Measurements from ENCODE around the gene HCFC1.

The HCFC1 gene

DNA sequence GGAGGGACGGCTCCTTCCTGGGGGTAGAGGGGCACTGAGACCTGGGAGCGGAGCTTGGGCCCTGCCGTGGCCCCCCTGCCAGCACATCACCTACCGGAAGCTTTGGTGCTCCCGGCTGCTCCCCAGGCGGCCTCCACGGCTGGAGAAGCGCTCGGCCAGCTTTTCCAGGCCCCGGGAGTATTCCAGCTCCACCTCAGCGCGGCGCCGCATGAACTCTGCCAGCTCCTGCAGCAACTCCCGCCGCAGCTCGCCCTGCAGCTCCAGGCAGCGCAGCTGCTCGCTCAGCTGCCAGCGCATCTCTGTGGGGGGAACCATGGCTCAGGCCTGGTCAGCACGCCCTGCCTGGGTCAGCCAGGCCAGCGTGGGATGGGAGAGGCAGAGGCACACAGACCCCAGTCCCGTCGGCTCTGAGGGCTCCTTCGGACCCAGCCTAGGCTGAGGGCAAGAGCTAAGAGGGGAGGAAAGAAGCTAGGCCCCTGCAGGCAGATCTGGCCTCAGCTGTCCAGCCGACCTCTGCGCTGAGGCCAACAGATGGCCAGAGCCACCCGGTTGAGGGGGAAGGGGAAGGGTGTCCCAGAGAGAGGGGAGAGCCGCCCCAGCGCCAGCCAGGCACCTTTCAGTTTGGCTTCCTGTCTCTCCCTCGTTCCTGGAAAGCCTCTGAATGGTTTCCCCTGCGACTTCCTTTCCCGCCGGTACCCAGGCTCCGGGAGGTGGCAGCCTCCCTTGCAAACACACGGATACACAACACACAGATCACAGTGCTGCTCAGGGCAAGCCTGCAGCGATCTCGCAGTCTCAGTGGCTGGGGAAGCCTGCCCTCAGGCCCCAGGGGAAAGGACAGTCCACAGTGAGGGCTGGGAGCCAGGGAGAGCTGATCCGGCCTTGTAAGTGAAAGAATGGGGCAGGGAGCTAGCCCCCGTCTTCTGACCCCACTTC is 49.8 kb downstream of the HCFC1 start:
- DNase-seq, result no peak

DNA sequence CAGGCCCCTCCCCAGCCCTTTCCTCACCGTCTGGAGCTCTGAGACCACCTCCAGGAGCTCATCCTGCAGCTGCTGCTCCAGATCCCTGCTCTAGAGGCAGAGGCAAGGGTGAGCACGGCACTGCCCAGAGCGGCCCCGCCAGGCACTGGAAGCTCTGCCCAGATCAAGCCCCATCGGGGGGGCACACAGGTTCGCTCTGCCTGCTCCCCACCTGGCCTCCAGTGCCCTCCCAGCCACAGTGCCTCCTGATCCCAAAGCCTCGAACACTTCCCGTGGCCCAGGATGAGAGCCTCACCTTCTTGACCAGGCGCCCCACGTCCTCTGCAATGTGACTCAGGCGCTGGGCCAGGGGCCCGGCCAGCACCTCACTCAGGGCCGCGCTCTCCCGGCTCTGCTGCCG is 50.5 kb downstream of the HCFC1 start:
- no peak for DNase-seq

DNA sequence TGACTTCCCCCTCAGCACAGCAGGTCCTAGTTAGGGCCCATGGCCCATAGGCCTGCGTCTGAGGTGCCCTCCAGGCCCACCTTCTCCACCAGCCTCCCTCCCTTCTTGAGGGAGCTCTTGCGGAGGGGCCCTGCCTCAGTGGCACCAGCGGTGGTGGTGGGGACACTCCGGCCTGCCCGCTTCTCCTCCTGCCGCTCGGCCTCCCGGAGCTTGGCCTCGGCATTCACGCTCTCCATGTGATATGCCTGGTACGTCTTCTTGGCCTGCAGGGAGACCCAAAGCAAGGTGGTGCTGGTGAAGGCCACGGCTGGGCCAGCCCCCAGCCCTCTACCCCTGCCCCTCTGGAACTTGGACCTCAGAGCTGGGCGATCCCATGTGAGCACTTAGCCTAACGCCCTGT is 51.1 kb downstream of the HCFC1 start:
- no peak for DNase-seq

DNA sequence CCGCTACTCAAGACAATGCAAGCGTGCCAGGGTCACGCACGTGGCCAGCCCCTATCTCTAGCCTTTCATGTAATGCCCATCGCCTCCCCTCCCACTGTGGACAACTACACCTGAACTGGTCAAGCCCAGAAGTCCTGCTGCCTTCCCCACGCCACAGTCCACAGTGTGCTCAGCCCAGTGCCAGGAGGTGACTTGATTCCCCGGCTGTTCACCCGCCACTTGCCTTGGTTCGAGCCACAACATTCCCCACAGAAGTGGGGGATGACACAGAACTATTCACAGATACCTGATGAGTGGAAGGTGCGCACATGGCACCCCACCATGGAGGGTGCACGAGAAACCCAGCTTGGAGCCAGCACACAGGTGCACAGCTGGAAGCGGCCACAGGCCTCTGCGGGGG is 52.3 kb downstream of the HCFC1 start:
- no peak for DNase-seq

DNA sequence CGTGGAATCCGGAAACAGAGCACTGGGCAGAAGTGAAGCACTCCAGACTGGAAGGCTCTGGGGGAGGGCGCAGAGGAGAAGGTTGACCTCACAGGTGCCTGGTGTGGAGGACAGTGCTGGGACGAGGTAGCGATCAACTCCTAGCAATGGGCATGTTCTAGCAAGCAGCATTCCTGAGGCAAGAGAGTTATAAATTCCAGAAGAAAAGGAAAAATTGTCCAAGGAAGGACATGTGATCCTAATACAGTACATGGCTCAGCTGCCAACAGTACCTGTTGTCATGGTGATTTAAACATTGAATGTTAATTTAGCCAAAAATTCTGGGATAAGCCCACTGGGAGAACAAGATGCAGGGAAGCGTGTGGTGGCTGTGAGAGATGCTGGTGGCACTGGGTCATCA is 53.7 kb downstream of the HCFC1 start:
- DNase-seq, result no peak

DNA sequence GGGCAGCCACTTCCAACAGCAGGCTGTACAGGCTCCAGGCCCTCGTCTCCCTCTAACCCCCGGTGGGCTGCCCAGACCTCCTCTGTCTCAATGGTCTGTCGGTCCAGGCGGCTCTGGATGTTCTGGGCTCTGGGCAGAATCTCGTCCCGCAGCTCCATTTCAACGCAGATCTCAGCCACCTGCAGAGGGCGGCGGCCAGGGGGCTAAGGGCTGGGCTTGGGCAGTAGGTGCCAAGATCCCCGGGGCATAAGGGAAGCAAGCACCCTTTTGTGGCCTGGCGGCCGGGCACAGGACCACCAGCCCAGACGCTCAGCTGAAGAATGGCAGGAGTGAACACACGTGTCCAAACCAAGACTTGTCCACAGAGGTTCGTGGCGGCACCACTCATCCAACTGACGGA is 57.9 kb downstream of the HCFC1 start:
- no peak for DNase-seq

DNA sequence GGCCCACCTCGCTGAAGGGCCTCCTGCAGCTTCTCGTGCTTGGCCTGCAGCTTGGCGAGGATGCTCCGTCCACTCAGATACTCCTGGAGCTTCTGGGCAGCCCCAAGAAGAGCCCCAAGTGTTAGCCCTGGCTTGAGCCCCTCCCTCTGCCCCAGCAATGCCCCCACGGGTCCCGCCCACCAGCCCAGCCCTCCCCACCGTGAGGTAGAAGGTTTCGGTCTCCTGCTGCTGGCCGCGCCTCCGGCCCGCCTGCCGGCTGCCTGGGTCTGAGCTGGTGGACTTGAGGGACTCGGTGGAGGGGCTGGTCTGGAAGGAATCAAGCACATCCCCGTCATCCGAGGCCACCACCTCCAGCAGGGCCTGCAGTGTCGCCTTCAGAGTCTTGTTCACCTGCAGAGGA is 58.4 kb downstream of the HCFC1 start:
- DNase-seq, result no peak

DNA sequence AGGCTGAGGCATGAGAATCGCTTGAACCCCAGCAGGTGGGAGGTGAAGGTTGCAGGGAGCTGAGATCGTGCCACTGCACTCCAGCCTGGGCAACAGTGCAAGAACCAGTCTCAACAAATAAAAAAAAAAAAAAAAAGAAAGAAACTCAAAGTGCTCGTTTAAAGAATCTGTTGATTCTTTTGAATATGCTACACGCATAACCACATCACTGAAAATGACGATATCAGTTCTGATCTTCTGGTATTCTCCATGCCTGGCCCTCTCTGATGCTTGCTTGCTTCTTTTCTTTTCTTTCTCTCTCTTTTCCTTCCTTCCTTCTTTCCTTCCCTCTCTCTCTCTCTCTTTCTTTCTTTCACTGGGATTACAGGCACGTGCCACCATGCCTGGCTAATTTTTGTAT is 59.8 kb downstream of the HCFC1 start:
- no peak for DNase-seq

DNA sequence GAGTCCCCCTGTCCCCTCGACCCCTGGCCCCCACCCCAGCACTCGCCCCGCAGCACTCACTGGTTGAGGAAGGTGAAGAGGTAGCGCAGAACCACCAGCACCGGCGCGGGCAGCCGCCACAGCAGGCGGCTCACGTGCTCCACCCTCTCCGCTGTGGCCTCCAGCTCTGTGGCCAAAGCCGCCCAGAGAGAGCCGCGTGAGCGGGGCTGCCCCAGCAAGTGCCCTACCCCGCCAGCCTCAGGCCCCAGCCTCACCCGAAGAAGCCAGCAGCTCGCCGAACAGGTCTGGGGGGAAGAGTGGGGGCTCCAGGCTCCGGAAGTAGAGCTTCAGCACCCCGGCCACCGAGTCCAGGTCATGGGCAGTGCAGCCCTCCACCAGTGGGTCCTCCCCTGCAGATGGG is 61.2 kb downstream of the HCFC1 start:
- no peak for DNase-seq

DNA sequence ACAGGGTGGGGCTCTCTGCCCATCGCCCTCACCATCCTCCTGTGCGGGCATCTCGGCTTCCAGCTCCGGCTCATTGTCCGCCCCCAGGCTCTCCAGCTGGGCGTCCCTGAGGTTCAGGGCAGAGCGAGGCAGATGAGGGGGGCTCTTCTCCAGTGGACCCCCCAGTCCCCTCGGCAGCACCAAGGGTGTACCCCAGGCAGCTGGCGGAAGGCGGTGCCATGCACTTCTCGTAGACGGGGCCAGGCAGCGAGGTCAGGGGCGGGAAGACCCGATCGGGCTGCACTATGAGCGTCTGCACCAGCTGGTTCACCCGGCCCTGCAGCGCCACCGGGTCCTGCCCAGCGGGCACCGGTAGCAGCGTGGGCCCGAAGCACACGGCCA is 61.6 kb downstream of the HCFC1 start:
- no peak for DNase-seq

DNA sequence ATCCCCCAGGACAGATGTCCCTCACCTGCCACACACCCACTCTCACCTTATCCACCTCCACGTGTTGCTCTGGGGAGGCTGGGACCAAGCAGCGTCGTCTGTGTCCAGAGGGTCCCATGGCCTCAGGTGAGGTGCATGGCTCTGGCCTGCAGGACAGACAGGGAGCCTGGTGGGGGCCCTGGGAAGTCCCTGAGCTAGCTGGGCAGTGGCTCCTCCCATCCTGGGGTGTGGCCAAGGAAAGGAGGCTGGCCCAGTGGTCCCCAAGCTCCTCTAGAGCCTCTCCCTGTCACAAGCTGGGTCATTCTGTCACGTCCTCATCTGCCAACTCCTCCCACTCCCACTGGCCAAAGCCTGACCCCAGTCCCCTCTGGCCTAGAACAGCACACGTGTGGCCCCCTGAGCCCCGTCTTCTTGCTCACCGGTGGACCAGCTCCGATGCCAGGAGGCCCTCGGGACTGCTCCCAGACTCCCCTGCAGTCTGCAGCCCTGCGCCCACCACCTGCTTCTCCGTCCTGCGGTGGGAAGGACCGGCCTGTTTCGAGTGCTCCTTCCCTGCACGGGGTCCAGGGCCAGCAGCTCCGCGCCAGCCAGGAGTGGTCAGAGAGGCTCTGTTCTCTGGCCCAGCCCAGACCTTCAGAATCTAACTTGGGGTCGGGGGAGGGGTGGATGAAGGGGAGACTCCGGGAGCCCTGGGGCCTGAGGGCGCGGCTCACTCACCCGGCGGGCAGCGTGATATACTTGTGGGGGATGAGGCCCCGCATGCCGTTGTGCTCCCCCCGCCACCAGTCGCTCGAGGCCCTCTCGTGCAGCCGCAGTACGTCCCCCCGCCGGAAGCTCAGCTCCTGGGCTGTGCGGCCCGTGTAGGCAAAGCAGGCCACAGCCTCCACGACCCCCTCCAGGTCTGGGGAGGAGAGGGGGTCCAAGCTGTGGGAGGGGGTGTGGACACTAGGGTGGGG is 62.3 kb downstream of the HCFC1 start:
- DNase-seq, result no peak

DNA sequence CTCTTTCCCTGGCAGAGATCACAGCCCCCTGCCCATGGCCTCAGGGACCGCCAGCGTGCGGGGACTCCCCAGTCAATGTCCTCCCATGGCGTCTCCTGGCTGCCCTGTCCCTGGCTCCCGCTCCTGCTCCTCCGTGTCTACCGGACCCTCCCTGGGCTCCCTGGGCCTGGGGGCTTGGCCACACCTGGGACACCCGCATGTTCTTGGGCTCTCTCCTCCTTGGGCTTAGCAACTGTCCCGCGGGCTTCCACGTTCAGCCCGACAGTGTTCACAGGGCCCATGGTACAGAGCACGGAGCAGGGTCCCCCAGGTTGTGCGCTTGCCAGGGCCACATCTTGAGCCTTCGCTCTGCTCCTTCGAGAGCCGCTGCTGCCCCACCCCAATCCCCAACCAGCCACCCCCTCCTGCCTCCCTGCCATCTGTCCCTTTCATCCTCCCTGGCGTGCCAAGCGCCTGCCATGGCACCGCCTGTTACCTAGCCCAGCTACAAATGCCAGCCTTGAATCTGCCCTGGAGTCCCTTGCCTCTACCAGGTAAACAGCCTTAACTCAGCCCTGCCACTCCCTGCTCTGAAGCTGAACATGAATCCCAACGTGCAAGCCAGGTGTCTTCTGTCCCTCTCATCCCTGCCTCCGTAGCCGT is 63.3 kb downstream of the HCFC1 start:
- no peak for DNase-seq

DNA sequence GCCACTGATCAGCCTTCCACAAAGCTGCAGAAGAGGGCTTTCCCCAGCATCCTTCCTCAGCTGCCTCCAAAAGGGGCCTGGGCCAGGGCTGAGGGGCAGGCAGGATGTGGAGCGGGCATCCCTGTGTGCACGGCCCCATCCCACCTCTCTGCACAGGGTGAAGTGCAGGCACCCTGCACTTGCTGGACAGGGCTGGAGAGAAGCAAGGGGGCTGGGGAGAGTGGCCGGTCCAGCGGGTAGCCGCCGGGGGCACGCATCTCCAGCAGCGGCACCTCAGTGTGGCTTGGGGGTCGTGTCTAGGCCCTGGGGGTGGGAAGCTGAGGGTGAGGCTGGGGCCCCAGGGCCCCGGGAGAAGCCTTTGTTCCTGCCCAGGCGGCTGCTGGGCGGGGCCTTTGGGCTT is 64.2 kb downstream of the HCFC1 start:
- no peak for DNase-seq

DNA sequence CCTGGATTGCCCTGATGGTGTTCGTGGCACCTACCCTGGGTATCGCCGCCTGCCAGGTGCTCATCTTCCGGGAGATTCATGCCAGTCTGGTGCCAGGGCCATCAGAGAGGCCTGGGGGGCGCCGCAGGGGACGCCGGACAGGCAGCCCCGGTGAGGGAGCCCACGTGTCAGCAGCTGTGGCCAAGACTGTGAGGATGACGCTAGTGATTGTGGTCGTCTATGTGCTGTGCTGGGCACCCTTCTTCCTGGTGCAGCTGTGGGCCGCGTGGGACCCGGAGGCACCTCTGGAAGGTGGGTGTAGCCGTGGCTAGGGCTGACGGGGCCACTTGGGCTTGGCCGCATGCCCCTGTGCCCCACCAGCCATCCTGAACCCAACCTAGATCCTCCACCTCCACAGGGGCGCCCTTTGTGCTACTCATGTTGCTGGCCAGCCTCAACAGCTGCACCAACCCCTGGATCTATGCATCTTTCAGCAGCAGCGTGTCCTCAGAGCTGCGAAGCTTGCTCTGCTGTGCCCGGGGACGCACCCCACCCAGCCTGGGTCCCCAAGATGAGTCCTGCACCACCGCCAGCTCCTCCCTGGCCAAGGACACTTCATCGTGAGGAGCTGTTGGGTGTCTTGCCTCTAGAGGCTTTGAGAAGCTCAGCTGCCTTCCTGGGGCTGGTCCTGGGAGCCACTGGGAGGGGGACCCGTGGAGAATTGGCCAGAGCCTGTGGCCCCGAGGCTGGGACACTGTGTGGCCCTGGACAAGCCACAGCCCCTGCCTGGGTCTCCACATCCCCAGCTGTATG is 65.3 kb downstream of the HCFC1 start:
- no peak for DNase-seq

DNA sequence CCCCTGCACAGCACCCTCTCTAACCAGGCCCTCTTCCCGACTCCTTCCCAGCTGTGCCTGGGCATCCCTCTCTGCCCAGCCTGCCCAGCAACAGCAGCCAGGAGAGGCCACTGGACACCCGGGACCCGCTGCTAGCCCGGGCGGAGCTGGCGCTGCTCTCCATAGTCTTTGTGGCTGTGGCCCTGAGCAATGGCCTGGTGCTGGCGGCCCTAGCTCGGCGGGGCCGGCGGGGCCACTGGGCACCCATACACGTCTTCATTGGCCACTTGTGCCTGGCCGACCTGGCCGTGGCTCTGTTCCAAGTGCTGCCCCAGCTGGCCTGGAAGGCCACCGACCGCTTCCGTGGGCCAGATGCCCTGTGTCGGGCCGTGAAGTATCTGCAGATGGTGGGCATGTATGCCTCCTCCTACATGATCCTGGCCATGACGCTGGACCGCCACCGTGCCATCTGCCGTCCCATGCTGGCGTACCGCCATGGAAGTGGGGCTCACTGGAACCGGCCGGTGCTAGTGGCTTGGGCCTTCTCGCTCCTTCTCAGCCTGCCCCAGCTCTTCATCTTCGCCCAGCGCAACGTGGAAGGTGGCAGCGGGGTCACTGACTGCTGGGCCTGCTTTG is 66.0 kb downstream of the HCFC1 start:
- no peak for DNase-seq

DNA sequence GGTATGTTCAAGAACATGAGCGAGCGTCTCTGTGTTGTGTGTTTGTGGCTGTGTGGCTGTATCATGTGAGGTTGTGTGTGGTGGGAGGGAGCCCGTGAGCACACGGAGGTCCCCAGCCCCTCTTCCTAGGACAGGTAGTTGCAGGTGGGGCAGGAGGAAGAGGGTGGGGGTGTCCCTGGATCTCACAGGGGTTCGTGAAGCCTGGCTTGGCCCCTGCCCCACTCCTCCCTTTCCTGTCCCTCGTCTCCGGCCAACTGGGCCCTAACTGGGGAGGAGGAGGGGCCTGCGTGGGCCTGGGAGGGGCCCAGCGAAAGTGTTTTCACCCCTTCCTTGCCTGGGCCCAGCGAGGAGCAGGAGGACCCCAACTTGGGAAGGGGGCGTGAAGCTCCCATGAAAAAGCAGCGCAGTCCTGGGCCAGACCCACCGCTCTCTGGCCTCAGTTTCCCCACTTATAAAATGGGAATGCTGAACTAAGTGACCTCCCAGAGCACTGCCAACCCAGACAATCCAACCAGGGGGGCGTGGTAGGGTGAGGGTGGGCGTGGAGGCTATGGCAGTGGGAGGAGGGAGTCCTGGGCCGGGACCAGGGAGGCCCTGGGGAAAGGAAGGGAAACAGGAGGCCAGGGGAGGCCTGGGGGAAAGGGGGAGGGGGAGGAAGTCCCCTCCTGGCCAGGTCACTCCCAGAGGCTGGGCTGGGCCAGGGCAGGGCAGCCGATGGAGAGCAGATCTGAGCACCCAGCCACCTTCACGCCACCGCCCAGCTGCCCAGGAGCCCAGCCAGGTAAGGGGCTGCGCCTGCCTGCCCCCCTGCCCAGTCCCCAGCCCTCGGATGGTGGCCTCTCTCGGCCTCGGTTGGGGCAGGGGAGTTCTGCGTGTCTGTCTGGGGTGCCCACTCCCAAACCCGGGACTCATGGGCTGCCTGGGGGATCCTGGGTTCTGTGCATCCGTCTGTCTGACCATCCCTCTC is 67.3 kb downstream of the HCFC1 start, which contains the start of gene AVPR2:
Gene AVPR2 (plus strand): TSS at position 683 of the 967 bp plus-strand sequence. CDS start 473 bp downstream, outside the sequence.
- no peak for DNase-seq

DNA sequence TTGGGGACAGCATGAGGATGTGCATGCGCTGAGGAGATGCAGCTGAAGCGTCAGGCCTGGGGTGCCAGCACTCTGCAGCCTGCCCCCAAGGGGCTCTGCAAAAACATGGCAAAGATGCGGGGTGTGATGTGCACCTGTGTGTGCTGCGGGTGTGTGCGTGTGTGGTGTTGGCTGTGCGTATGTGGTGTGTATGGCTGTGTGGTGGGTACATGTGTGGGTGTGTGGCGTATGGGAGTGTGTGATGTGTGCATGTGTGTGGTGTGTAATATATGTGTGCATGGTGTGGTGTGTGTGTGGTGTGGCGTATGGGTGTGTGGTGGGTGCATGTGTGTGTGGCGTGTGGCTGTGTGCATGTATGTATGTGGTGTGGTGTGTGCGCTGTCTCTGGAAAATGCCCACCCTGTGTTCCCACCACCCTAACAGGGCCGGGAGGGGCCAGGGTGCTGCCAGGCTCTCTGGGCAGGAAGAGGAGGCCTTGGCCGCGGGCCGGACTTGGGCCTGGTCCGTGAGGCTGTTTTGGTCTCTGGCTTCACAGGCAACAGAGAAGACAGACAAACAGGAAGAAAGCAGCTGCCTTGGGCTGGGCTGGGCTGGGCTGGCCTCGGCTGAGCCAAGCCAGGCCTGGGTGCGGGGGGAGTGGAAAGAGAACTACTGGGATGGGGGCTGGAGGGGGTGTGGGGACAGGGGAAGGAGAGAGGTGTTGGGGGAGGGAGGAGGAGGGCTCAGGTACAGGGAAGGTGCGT is 68.2 kb downstream of the HCFC1 start:
- DNase-seq, result no peak

DNA sequence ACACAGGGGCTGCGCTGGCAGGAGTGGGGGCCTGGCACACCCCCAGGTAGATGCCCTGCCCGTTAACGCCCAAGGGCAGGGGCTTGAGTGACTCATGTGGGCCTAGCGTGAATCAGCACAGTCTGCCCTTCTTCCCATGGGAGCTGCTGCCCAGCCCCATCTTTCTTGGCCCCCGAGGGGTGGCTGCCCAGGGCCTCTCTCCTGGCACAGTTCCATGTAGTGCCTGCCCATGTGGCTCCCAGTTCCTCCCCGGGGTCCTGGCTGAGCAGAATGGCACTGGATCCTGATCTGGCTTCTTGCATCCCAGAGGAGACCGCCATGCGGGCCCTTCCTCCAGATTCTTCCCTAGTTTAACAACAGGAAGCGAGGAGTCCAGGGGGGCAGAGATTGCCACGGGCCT is 69.2 kb downstream of the HCFC1 start:
- no peak for DNase-seq

DNA sequence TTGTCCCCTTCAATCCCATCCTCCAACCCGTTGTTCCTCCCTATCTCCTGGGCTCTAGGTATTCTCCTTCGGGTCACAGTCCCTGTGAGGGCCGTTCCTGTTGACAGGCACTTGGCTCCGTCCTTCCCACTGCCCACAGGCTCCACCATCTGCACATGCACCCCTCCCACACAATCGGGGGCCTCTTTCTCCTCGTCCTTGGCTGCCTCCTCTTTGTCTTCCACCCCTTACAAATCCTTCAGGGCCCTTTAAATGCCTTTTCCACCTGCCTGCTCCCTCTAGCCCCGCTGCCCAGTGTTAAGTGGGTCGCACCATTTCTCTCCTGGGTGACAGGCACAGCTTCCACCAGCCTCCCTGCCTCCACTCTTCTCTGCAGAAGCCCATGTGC is 69.9 kb downstream of the HCFC1 start:
- DNase-seq, result no peak

Measured in NCI-H1930 (cell line).